HG03521 (cell line): ENCODE data around the gene GNL3.
"Not testable (repeated sequence)": the region's sequence is repeated elsewhere in the genome, so short reads cannot be mapped to it uniquely, and the experiment has no call there.

Experiments
- ATAC-seq: cut with Tn5 transposase; IDR thresholded peaks from one replicate; pipeline ENCODE4 v1.9.1; 2021; ENCODE audit warnings: mild to moderate bottlenecking, moderate library complexity; ENCODE audit not compliant: unreplicated experiment

GNL3 gene

GRCh38 chr3:52685709-52686691, at the start of gene GNL3, which contains the start of gene PBRM1:
GNL3 (plus strand) TSS chr3:52686032; CDS start chr3:52686093, 61 bp downstream.
PBRM1 (minus strand) TSS chr3:52685913.
- ATAC-seq, result peak; percentile 67

- no peak for ATAC-seq
These were observed 49.2 kb upstream of the GNL3 start for GRCh38 chr3:52636673-52637072.

GRCh38 chr3:52645549-52645948, 40.3 kb upstream of the GNL3 start:
- ATAC-seq, result no peak

- ATAC-seq, result no peak
These were observed 36.2 kb upstream of the GNL3 start for GRCh38 chr3:52649461-52650210.

GRCh38 chr3:52650439-52650838, 35.4 kb upstream of the GNL3 start:
- ATAC-seq, result no peak

- ATAC-seq, result no peak
These were observed 34.2 kb upstream of the GNL3 start for GRCh38 chr3:52651592-52651991.

- no peak for ATAC-seq
These were observed 29.9 kb upstream of the GNL3 start for GRCh38 chr3:52655895-52656294.

- ATAC-seq, result no peak
These were observed 25.8 kb upstream of the GNL3 start for GRCh38 chr3:52660046-52660445.

GRCh38 chr3:52663098-52663497, 22.7 kb upstream of the GNL3 start:
- ATAC-seq, result no peak

GRCh38 chr3:52670621-52671521, 15.0 kb upstream of the GNL3 start:
- ATAC-seq, result peak; percentile 71

- ATAC-seq, result no peak
These were observed 14.2 kb upstream of the GNL3 start for GRCh38 chr3:52671676-52672075.

- not testable (repeated sequence) for ATAC-seq
These were observed 9.6 kb upstream of the GNL3 start for GRCh38 chr3:52676201-52676600.

- ATAC-seq, result no peak
These were observed 7.3 kb upstream of the GNL3 start for GRCh38 chr3:52678265-52679198.

- ATAC-seq, result no peak
These were observed 6.7 kb upstream of the GNL3 start for GRCh38 chr3:52679199-52679538.

- no peak for ATAC-seq
These were observed 6.0 kb upstream of the GNL3 start for GRCh38 chr3:52679811-52680210.

GRCh38 chr3:52681596-52681995, 4.2 kb upstream of the GNL3 start:
- no peak for ATAC-seq

GRCh38 chr3:52682016-52682415, 3.8 kb upstream of the GNL3 start:
- no peak for ATAC-seq

- no peak for ATAC-seq
These were observed 2.2 kb upstream of the GNL3 start for GRCh38 chr3:52683611-52684010.

GRCh38 chr3:52684184-52684583, 1.6 kb upstream of the GNL3 start:
- no peak for ATAC-seq

- ATAC-seq, result peak; percentile 84
These were observed 535 bp upstream of the GNL3 start for GRCh38 chr3:52685285-52685708.
